SK-N-SH treated with all-trans-retinoic acid at 6 μM for 48 hours (cell line): ENCODE results near the gene IGF2R.

Experiments
- BACH2 ChIP-seq: fragments of 250-450 bp; sonication (Bioruptor Pico); IDR thresholded peaks from 2 replicates; pipeline ENCODE4 v1.9.0; 2021; ENCODE audit warnings: mild to moderate bottlenecking, borderline replicate concordance
- CREB5 ChIP-seq: fragments of 250-450 bp; sonication (Bioruptor Pico); IDR thresholded peaks from 2 replicates; pipeline ENCODE4 v1.5.1; 2020; ENCODE audit warnings: low read depth, mild to moderate bottlenecking, moderate library complexity
- CSRNP3 ChIP-seq: fragments of 250-450 bp; sonication (Bioruptor Pico); IDR thresholded peaks from 2 replicates; pipeline ENCODE4 v1.5.1; 2021; ENCODE audit warnings: mild to moderate bottlenecking, moderate library complexity
- ESRRG ChIP-seq: fragments of 250-450 bp; sonication (Bioruptor Pico); IDR thresholded peaks from 2 replicates; pipeline ENCODE4 v1.6.1; 2021; ENCODE audit warnings: mild to moderate bottlenecking
- GLIS3 ChIP-seq: fragments of 250-450 bp; sonication (Bioruptor Pico); IDR thresholded peaks from 2 replicates; pipeline ENCODE4 v1.5.0; 2020; ENCODE audit warnings: mild to moderate bottlenecking, moderate library complexity
- ISL1 ChIP-seq: fragments of 250-450 bp; sonication (Bioruptor Pico); IDR thresholded peaks from 2 replicates; pipeline ENCODE4 v2.1.2; 2022; ENCODE audit warnings: mild to moderate bottlenecking, moderate library complexity
- OSR1 ChIP-seq: fragments of 250-450 bp; sonication (Bioruptor Pico); IDR thresholded peaks from 2 replicates; pipeline ENCODE4 v1.8.0; 2022; ENCODE audit warnings: moderate library complexity, mild to moderate bottlenecking, inconsistent platforms
- POU6F1 ChIP-seq: fragments of 250-450 bp; sonication (Bioruptor Pico); IDR thresholded peaks from 2 replicates; pipeline ENCODE4 v1.8.0; 2021; ENCODE audit warnings: low read depth, mild to moderate bottlenecking, moderate library complexity, borderline replicate concordance
- TCF4 ChIP-seq: fragments of 250-450 bp; sonication (Bioruptor Pico); IDR thresholded peaks from 2 replicates; pipeline ENCODE4 v1.8.0; 2021; ENCODE audit warnings: mild to moderate bottlenecking, moderate library complexity, borderline replicate concordance
- ZFP3 ChIP-seq: fragments of 250-450 bp; sonication (Bioruptor Pico); IDR thresholded peaks from 2 replicates; pipeline ENCODE4 v1.5.0; 2020; ENCODE audit warnings: mild to moderate bottlenecking, moderate library complexity
- ZFP30 ChIP-seq: fragments of 450-650 bp; formaldehyde crosslinking; IDR thresholded peaks from 2 replicates; pipeline ENCODE4 v1.5.0; 2022; ENCODE audit warnings: mild to moderate bottlenecking, moderate library complexity
- ZNF8 ChIP-seq: fragments of 450-650 bp; formaldehyde crosslinking; IDR thresholded peaks from 2 replicates; pipeline ENCODE4 v1.5.0; 2020; ENCODE audit warnings: mild to moderate bottlenecking, moderate library complexity
- TF ChIP-seq, protein P1 (sequence below): fragments of 250-450 bp; sonication (Bioruptor Pico); IDR thresholded peaks from 2 replicates; pipeline ENCODE4 v1.8.0; 2020; ENCODE audit warnings: mild to moderate bottlenecking, moderate library complexity, borderline replicate concordance

DNA sequence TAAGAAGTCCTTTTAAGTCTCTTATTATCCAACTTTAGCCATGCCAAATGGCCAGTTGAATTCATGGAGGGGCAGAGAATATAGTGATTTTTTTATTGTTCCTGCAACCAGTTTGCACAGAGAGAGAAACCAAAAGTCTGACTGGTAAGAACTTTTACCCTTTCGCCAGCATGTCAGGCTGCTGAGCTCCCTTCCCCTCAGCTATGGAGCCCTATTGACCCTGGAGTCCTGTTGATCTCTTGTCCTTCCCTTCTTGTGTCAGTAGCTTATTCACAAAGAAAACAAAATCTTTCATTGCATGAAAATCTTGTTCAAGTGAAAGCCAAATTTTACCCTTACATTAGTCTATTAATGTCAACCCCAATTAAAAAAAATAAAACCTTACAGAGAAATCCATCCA lies 151.2 kb downstream of the IGF2R start:
- no peak for TF ChIP-seq ZFP3 (CRISPR knock-in tag)
- no peak for TF ChIP-seq POU6F1 (CRISPR knock-in tag)
- no peak for TF ChIP-seq ZFP30 (CRISPR knock-in tag)
- no peak for TF ChIP-seq ZNF8
- TF ChIP-seq OSR1 (CRISPR knock-in tag) = no peak
- TF ChIP-seq CSRNP3 (CRISPR knock-in tag) = no peak
- no peak for TF ChIP-seq ISL1 (CRISPR knock-in tag)
- TF ChIP-seq, protein P1, sequence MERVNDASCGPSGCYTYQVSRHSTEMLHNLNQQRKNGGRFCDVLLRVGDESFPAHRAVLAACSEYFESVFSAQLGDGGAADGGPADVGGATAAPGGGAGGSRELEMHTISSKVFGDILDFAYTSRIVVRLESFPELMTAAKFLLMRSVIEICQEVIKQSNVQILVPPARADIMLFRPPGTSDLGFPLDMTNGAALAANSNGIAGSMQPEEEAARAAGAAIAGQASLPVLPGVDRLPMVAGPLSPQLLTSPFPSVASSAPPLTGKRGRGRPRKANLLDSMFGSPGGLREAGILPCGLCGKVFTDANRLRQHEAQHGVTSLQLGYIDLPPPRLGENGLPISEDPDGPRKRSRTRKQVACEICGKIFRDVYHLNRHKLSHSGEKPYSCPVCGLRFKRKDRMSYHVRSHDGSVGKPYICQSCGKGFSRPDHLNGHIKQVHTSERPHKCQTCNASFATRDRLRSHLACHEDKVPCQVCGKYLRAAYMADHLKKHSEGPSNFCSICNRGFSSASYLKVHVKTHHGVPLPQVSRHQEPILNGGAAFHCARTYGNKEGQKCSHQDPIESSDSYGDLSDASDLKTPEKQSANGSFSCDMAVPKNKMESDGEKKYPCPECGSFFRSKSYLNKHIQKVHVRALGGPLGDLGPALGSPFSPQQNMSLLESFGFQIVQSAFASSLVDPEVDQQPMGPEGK (CRISPR knock-in tag) = no peak
- no peak for TF ChIP-seq BACH2 (CRISPR knock-in tag)
- TF ChIP-seq CREB5 (CRISPR knock-in tag) = no peak
- no peak for TF ChIP-seq GLIS3
- no peak for TF ChIP-seq TCF4
- TF ChIP-seq ESRRG (CRISPR knock-in tag) = no peak
